Stimulated activated CD4-positive, alpha-beta T cell treated with anti-CD3 and anti-CD28 coated beads, Interleukin-15, amount 100 ng/mL, for 48 hours (primary cell): ENCODE results near the gene ANKS1B.

ENCODE experiments used
- DNase-seq, 2 donors: peaks; one replicate each; pipeline ENCODE4 v3.0.0-alpha.2; 2020; ENCODE audit warnings: low read depth in 2 of 2

The ANKS1B gene

DNA sequence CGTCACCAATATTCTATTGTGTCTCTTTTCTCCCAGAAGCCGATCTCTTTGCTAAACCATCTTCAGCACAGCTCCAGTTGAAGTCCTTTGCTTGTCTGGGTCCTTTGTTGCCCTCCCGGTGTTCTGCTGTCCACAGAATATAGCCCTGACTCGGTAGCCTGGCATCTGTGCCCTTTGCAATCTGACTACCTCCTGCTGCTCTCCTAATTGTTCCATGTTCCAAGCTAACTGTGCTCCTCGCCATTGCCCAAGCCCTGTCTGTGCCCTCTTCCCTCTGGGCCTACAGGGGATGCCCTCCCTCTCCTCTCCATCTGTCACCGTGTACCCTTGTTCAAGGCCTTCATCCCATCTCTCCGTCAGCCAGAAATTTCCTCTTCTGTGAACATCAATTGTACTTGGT, 1033.3 kb downstream of the ANKS1B start:
- no peak for DNase-seq

DNA sequence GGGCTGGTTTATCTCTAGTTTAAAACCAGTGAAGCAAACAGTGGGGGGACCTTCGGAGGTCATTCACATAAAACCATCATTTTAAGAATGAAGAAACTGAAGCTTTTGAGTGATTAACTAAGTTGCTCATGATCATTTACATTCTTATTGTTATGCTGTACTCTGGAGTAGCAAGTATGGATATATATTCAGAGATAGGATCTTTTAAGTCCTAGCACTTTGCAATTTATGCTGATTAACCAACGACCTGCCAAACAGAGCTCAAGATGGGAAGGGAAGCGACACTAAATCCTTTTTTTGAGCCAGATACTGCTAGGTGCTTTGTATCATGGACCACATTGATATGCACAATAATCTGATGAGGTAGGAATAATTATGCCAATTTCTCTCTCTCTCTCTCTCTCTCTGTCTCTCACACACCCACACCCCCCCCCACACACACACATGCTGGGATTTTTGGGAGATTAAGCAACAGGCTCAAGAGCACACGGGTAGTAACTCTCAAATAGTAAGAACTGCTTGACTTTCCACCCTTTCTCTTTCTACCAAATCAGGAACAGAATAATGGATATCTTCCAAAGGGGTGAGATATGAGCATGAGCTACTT, 1036.3 kb downstream of the ANKS1B start:
- DNase-seq: no peak

DNA sequence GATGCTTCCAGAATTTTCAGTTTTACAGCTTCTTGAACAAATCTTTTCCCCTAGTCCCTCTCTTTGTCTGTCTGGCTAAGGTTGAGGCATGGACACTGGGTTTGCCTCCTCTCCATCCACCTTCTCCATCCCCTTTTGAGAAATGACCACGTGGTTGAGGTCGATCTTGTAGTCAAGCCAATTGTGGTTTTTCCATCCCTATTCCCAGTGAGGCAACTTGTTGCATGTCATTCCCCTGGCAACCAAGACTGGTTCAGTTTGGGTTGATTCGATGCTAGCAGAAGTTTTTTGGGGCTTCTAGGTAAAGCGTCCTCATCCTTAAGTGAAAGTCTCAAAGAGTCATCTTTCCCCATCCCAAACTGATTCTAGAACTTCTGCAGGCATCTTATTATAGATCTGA, 1038.9 kb downstream of the ANKS1B start:
- DNase-seq: no peak

DNA sequence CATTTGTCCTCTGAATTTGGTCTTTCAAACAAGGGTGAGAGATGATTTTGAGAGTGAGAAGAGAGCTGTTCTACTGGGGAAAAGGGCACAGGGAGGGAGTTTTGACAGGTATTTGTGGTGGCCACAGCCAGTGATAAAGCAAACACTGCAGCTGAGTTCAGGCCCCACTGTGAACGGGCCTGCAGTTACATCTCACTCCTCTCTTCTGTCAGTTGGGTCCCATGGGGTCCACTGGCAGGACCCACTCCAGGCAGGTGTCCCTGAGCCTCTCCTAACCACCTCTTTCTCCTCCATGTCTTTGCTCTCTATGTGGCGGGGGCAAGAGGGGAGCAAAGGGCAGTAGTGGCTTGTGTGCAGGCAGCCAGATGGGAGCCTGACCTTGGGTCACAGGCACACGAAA, 1044.8 kb downstream of the ANKS1B start:
- no peak for DNase-seq

DNA sequence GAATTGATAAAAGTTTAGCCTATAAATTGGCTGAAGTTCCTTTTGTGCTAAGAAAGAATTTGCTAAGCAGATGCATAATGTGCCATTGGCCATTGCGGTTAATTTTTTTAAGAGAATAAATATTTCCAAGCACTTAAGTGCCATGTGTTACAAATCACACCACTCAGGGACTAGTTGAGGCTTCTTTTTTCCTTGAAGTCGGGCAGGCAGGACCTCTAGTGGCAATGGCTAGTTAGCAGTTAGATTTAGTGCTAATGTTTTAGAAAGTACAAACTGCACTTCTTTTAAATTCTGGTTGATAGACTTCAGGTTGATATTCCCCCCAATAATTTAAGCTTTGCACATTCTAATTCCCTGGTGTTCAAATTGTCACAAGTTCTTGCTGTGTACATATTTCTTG, 1045.4 kb downstream of the ANKS1B start:
- DNase-seq: no peak

DNA sequence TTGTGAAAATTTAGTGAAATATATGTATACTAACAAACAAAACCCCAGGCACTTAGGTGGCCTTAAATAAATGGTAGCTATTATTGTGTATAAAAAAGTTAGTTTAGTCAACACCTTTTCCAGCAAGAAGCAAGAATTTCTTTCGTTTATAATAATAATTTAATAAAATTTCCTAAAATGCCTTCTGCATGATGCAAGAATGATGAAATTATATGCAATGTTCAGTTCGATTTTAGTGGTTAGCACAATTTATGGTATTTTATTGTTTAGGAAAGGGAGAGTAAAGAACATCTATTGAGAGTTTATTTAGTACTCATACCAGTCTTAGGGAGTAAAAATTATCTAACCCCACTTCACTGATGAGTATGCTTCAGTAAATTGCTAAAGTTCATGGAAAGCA, 1048.9 kb downstream of the ANKS1B start:
- no peak for DNase-seq

DNA sequence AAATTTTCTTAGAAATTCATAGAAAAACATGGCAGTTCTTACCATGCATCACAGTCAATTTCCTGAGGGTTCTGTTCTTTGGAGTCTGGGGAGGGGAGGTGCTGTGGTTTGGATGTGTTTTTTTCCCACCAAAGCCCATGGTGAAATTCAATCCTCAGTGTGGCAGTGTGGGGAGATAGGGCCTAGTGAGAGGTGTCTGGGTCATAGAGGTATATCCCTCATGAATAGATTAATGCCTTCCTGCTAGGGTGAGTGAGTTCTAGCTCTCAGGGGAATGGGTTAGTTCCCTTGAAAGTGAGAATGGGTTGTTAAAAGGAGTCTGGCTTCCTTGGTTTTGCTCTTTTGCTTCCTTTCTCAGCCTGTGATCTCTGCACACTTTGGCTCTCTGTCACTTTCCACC, 1061.9 kb downstream of the ANKS1B start:
- DNase-seq: no peak

DNA sequence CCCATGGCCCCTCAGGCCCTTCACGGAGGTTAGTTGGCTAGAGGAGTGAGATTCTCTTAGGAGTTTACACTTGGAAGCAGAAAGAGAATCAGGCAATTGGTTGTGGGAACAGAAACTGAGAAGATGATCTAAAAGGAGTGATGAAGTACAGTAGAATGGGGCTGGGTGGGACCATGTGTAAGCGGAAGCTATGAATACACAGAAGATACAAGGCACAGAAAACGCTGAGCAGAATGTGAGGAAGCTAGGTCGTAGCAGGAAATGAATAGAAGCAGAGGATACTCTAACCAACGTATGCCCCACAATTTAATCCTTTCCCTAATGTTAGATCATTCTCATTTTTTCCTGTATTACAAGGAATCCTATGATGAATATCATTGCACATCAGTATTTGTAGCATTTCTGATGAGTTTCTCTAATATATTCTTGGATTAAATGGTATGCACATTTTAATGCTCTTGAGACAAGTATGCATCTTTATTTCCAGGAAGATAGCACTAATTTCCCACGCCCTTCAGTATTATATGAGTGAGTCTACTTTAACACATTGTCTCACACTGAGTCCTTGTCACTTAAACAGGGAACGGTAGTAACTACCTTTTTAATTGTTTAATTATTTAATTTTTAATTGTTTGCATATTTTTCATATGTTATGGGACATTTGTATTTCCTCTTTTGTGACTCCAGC, 1066.4 kb downstream of the ANKS1B start:
- DNase-seq: no peak

DNA sequence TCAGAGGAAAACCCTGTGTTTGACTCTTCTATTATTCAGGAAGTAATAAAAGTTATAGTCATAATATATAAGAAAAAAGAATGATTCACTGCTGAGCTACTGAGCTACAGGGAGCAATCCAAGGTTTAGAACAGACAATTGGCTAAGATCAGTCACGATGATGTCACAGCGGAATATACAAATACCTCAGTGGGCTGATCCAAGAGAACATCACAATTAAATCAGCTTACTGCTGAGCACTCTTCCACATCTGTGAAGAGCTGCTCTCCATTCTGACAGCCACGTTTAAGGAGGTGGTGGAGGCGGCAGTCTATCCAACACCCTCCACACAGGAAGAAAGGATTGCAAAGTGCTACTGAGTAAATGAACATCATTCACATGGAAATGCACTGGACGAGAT, 1068.6 kb downstream of the ANKS1B start:
- no peak for DNase-seq

DNA sequence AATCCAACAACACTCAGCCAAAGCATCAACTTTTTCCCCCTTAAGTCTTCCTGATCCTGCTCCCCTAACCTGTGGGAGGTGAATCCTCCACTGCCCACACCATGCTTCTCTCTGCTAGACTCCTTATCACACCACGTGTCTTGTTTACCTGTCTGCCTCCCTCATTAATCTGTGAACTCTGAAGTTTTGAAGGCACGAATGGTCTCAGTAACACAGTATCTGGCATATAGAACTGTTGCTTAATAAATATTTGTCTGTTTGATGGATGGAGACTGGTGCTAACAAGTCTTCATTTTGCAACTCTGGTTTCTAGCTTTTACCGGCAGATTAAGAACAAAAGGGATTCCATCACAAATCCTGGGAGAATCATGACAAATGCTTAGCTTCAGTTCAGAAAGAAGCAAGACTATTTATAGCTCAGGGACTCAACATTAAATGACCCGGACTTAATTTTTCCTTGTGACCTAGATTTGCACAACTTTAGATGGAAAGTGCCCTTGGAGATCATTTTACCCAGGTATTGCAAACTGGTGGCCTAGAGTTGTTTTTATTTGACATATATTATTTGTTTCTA, 1072.2 kb downstream of the ANKS1B start:
- DNase-seq: no peak

DNA sequence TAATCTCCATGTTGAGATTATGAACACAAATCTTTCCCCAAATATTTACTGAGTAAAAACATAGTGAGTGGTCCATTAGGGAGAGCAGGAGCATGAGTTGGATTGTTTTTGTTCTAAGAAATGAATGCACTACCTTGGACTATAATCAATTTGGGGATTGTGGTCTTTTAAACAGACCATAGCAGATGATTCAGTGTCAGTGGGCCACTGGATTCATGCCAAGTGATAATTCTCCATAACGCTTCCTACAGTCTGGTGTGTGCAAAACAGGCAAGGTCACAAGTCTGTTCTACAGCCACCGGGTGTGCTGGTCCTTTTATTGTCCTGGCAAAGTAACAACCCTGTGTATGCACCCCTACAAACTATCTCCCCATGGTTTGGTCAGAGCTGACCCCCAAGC, 1073.3 kb downstream of the ANKS1B start:
- no peak for DNase-seq

DNA sequence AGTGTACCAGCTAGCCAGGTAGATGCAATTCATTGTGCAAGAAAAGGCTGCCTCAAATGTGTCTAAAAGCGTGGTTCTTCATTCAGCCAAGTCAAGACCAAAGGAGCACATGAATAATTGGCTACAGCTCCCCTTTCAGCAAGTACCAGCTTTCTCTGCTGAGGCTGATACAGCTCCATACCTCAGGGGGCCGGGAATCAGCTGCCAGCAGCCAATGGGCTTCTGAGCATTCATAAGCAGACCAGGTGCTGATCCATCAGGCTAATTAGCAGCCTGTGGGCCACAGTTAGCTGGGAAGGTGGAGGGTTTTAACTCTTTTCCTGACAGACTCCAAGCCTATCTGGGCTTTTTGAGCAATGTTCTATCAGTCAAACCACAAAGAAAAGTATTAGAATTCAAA, 1075.0 kb downstream of the ANKS1B start:
- no peak for DNase-seq

DNA sequence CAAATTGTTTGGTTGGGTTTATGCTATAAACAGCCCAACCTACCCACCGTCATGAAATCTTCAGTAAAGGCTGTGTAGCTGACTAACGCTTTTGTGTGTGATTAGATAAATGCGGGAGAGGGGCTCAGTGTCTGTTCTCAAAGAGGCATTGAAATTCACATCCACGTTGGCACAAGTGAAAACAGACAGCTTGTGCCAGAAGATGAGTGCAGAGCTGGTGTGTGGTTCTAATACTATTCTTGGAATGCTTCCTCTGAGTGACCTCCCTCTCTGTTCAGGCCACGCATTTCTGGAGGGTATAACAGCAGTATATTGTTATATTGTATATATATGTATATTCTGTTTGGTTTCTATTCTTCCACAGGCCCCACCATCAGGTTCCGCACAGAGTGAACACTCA, 1075.9 kb downstream of the ANKS1B start:
- DNase-seq: no peak

DNA sequence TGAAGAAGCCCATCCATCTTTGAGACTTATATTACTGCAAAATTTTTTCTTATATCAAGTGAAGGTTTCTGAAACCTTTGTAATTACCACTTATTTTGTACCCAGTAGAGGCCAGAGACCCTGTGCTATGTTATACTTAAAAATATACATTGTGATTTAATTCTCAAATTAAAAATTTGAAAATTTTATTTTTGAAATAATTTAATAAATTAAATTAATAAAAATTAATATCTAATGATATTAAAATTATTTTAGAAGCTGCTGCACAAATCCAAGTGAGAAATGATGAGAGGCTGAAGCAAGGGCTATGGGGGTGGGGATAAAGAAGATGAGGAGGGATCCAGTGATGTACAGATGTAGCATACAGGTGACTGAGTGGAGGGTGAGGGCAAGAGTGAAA, 1080.9 kb downstream of the ANKS1B start:
- no peak for DNase-seq

DNA sequence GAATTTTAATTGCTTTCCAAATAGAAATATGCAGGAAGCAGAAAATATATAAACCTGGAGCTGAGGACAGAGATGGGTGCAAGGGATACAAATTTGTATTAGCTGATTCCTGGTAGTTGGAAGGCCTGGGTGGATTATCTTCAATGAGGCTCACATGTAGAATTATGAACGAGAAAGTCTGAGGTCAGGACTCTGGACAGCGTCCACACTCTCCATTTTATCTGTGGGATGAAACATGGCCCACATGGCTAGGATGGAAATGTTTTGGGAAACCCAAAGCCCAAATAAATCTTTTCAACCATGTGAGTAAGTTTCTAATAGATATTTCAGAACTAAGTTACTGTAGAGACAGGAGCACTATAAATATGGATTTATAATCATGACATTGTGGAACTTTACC, 1083.5 kb downstream of the ANKS1B start:
- no peak for DNase-seq

DNA sequence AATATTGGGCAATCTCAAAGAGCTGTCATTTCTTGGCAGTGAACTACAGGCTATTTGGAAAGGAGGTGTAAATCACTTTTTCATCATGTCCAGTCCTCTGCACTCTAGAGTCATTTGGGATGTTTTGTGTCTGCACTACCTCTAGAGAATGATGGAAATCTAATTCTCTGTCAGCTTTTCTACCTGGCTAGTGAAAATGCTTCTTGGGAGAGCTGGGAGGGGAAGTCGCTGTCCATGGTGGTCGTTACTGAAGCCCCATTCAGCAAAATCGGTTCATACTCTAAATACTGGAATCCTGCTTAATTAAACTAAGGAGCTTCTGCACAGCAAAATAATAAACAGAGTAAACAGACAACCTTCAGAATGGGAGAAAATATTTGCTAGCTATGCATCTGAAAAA, 1087.8 kb downstream of the ANKS1B start:
- no peak for DNase-seq

DNA sequence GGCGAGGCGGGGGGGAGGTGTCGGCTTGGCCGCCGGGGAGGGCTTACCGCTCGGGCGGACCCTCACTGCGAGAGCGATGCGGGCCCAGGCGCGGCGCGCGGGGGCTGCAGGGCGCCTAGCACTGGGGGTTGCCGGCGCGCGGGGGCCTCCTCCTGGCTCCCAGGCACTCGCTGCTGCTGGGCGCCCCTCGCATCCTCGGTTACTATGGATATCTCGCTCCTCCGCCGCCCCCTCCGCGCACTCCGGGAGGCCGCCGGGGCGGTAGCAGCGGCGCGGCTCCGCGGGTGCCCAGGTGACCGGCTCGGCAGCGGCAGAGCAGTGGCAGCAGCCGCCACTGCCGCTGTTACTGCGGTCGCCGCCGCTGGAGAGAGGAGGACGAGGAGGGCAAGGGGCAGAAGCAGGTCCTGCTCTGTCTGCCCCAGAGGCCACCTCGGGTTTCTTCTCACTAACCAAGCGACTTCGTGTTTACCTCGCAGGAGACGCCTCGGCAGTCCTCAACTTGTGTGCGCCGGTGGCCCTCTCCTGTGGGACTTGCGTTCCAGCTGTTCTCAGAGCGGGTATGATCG, 1089.6 kb downstream of the ANKS1B start:
- DNase-seq: no peak

DNA sequence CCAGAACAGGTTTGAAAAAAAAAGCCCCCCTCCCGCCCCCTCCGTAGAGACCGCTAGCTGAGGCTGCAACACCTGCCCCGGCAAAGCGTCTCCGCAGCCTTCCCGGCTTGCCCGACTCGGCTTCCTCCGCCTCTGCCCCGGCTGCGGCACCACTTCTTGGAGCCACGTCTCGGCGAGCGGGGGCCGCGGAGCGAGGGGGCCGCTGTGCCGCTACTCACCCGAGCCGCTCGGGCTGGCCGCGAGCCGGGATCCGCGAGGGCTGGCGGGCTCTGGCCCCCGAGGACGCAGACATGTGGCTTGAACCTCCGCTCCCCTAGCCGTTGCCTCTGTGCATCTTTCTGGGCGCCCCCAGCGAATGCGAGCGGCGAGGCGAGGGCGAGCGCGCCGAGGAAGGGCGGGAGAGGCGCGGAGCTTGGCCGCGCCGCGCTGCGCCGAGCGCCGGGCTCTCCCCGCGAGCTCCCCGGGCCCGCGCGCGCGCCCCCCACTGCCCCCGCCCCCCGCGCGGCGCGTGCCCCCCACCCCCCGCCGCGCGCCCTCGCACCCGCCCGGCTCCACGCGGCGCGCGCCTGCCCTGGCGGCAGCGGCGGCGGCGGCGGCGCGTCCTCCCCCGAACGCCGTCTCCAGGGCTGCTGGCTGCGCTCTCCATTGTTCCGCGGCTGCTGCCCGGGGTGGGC, 1090.2 kb downstream of the ANKS1B start:
- no peak for DNase-seq

DNA sequence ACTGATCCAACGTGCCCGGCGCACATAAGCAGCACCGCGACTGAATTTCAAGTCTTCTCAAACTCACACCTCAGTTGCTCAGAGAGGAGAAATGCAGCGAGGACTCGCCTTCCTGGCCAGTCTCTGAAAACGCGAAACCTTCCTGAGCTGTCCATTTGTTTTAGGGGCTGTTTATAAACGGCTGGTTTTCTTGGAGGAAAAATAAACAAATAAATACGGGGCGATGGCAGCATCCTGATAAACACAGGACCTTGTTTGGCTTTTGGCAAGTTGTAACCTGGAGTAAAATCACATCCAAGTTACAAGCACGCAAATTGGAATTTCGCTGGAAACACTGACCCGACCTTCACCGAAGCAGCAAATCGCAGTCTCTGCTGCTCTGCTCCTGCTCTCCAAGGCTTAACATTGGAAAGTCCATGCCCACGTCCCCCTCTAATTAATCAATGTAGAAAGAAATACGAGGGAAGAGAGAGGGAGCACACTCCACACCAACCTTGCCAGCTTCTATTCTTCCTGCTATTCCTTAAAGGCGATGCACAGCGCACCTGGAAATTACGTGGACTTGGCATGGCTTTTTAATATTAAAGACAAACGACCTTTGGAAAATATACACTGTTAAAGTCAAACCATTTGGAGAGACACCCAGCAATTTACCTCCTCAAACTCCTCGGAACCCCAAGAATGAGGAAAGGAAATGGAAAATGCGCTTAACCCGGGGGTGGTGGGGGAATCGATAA, 1090.9 kb downstream of the ANKS1B start:
- no peak for DNase-seq

DNA sequence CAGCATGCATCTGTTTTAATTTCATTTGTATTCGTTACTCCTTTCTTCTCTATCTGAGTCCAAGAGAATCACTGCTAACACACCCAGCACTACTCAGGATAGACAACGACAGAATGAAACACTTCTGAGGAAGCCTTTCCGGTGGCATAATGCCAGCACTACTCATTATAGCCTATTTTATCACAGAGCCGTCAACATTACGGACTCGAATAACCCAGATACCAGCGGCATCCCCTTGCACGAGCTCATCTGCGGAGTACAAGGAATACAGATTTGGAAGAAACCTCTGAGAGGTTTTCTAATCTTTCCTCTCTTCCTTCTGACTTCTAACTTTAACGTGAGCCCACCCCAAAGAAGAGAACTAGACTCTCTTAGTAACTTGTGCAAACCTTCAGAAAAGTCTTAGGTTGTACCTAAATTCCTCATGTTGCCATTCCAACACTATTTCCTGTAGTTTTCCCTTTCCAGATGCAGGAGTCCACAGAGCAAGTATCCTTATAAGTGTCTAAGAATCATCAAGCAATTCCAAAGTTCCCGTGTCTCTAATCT, 1091.5 kb downstream of the ANKS1B start:
- DNase-seq: no peak

DNA sequence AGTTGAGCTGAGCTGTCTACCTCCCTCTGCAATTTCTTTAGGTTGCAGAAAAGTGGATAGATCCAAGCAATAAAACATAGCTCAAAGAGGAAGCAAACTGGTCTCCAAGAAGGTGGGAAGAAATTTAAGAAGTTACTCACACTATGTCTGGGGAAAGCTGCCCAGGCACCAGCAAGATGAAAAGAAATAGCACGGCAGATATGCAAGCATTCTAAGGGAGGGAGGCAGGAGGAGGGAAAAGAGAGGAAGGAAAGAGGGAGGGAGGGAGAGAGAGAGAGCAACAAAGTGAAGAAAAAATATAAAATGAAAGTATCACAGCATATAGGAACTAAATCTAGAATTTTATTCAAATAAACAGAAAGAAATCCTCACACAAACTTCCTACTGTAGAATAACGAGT, 1099.0 kb downstream of the ANKS1B start:
- DNase-seq: no peak

DNA sequence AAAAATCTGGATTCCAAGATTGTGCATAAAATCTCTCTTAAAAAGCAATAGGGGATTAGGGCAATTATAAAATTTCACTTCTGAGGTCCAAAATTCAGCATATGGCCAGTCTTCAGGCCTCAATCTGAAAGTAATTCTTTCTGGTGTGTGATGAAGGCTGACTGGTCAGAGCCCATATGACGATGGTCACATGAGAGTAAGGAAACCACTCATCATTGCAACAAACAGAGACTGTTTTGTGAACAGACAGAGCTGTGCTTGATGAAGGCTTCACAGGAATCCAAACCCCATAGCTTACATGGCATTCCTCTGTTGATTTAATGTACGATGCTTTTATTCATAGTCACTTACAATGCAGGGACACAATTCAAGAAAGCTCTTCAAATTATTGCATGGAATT, 1101.5 kb downstream of the ANKS1B start:
- DNase-seq: no peak
